ENCODE data around the gene ERC2. TPM values are rescaled to one million over a fixed set of nuclear protein-coding genes. Genes with fewer than 3 reads are reported as not detected.

Gene ERC2
- polyA plus RNA-seq, 1 experiment: 0.07 TPM

DNA sequence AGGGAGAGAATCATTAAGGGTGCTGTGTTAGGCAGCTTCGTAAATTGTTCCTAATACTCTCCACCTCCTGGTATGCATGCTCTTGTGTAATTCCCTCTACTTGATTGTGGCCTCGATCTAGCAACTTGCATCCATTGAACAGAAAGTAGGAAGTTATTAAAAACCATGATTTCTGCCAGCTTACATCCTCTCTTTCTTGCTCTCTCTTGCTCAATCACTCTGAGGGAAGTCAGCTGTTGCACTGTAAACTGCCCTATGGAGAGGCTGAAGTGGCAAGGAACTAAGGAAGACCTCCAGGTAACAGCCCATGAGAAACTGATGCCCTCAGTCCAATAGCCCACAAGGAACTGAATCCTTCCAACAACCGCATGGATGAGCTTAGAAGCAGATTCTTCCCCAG, 92.6 kb downstream of the ERC2 start:
- DNase-seq (ENCODE audit: low read depth): no peak
- TF ChIP-seq CTCF (IDR thresholded peaks at IDR 0.05; ENCODE audit: insufficient read depth, low read depth, low read length): no peak
- ChIA-PET POLR2A (no interaction called here), CTCF (no interaction called here)
- no peaks in the 10 kb centered on the region for H3K36me3 ChIP-seq (ENCODE audit: control insufficient read depth, insufficient read depth, low read length)
- H3K27me3 ChIP-seq (ENCODE audit: control insufficient read depth, insufficient read depth, low read length): no peaks in the 10 kb centered on the region
- H3K4me3 ChIP-seq (ENCODE audit: low read depth, low read length): no peak overlapping the region

- Histone ChIP-seq H3K4me3 (ENCODE audit: low read depth, low read length) (no peak overlapping the region), H3K36me3 (ENCODE audit: control insufficient read depth, insufficient read depth, low read length) (no peaks in the 10 kb centered on the region), H3K27me3 (ENCODE audit: control insufficient read depth, insufficient read depth, low read length) (no peaks in the 10 kb centered on the region)
- CTCF ChIA-PET: interaction anchor here (1.6 kb wide), 1 partner anchor 14 kb away, joined by 4 read pairs; no protein-coding TSS in a partner anchor
- DNase-seq (ENCODE audit: low read depth): no peak
- POLR2A ChIA-PET: no interaction called here
- TF ChIP-seq CTCF (IDR thresholded peaks at IDR 0.05; ENCODE audit: insufficient read depth, low read depth, low read length): no peak
Observed at GRCh38 chr3:56373386-56373785, 94.9 kb downstream of the ERC2 start.

GRCh38 chr3:56370991-56371775, 97.1 kb downstream of the ERC2 start:
- H3K27me3 ChIP-seq (ENCODE audit: control insufficient read depth, insufficient read depth, low read length): no peaks in the 10 kb centered on the region
- TF ChIP-seq CTCF (IDR thresholded peaks at IDR 0.05; ENCODE audit: insufficient read depth, low read depth, low read length): no peak
- no peak overlapping the region for H3K4me3 ChIP-seq (ENCODE audit: low read depth, low read length)
- ChIA-PET POLR2A (no interaction called here), CTCF (no interaction called here)
- no peaks in the 10 kb centered on the region for H3K36me3 ChIP-seq (ENCODE audit: control insufficient read depth, insufficient read depth, low read length)
- no peak for DNase-seq (ENCODE audit: low read depth)

DNA sequence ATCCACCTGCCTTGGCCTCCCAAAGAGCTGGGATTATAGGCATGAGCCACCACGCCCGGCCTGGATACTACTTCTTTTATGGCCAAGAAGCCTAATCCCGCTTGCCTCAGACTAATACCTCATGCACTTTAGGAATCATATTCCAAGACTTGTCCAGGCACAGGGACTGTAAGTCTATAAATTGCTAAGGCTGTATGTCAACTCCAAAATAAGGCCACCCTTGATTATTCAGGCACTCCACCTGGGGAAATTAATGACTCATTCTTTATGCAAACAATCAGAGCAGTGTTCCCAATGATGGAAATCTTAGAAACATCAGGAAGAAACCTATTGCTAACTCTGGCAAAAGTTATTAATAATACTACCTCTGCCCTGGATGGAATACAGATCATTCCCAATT, 98.4 kb downstream of the ERC2 start:
- CTCF ChIA-PET: no interaction called here
- no peak for DNase-seq (ENCODE audit: low read depth)
- Histone ChIP-seq H3K4me3 (ENCODE audit: low read depth, low read length) (no peak overlapping the region), H3K27me3 (ENCODE audit: control insufficient read depth, insufficient read depth, low read length) (no peaks in the 10 kb centered on the region), H3K36me3 (ENCODE audit: control insufficient read depth, insufficient read depth, low read length) (no peaks in the 10 kb centered on the region)
- POLR2A ChIA-PET: no interaction called here
- no peak for TF ChIP-seq CTCF (IDR thresholded peaks at IDR 0.05; ENCODE audit: insufficient read depth, low read depth, low read length)

GRCh38 chr3:56368846-56369245, 99.4 kb downstream of the ERC2 start:
- ChIA-PET POLR2A (no interaction called here), CTCF (interaction anchor here (0.8 kb wide), 1 partner anchor 21 kb away, joined by 3 read pairs; no protein-coding TSS in a partner anchor)
- no peak for DNase-seq (ENCODE audit: low read depth)
- H3K4me3 ChIP-seq (ENCODE audit: low read depth, low read length): no peak overlapping the region
- H3K36me3 ChIP-seq (ENCODE audit: control insufficient read depth, insufficient read depth, low read length): no peaks in the 10 kb centered on the region
- no peak for TF ChIP-seq CTCF (IDR thresholded peaks at IDR 0.05; ENCODE audit: insufficient read depth, low read depth, low read length)
- no peaks in the 10 kb centered on the region for H3K27me3 ChIP-seq (ENCODE audit: control insufficient read depth, insufficient read depth, low read length)
